HG03039 (cell line): ENCODE results near the gene ACOD1.
A peak's percentile ranks its signal among the peaks of the same experiment; 100 is the strongest.

Experiments
- ATAC-seq: cut with Tn5 transposase; IDR thresholded peaks from one replicate; pipeline ENCODE4 v1.9.1; 2021; ENCODE audit warnings: mild to moderate bottlenecking, moderate library complexity; ENCODE audit not compliant: unreplicated experiment

ACOD1 gene

DNA sequence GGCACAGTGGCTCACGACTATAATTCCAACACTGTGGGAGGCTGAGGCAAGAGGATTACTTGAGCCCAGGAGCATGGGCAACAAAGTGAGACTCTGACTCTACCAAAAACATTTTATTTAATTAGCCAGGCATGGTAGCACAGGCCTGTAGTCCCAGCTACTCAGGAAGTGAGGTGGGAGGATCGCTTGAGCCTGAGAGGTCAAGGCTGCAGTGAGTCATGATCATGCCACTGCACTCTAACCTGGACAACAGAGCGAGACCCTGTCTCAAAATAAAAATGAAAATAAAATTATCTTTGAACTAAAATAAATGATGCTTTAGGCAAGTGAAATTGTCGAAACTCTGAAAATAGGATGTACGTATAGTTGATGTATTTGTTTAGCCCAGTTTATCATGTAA lies 35.4 kb downstream of the ACOD1 start:
- ATAC-seq: no peak

DNA sequence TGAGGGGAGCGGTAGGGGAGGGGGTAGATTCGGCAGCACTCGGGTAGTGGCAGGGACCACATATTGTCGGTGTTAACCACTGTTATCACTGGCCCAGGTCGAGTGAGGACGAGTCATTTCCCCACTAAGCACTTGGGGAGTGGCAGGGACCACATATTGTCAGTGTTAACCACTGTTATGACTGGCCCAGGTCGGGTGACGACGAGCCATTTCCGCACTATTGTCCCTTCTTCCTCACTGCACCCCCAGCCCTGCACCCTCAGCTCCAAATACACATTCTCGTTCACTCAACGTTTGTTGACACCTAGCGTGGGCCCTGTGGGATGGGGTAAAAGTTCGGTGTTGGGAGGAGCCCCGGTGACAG lies 43.1 kb downstream of the ACOD1 start:
- ATAC-seq: peak; percentile 42

DNA sequence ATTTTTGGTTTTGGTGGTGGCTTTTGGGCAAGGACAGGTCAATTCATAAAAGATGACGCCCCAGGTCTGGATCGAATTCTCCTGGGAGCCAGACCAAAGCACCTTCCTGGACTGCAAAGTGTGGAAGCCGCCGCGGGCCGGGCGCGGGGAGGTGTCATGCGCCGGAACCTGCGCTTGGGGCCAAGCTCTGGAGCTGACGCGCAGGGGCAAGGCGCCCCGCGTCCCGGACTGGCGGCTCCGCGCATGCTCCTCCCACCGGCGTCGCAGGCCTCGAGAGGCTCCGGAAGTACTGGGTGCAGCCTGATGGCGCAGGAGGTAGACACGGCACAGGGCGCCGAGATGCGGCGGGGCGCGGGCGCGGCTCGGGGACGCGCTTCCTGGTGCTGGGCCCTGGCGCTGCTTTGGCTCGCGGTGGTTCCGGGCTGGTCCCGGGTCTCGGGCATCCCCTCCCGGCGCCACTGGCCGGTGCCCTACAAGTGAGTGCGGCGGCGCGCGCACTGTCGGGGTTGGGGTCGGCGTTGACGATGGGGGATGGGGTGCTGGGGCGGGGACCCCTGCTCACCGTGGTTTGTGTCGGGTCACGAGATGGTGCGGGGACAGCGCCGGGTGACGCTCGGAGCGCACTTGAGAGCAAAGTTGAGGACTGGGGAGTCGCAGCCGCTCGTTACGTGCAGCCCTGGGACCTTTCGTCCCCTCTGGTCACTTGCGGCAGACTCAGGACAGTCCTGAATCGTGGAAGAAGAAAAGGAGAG lies 43.7 kb downstream of the ACOD1 start, which contains the start of gene CLN5:
Gene CLN5, plus strand, starts transcription at position 286 of the 752 bp plus-strand sequence. Its CDS starts 18 bp downstream, at position 304.
- peak; percentile 94 for ATAC-seq

DNA sequence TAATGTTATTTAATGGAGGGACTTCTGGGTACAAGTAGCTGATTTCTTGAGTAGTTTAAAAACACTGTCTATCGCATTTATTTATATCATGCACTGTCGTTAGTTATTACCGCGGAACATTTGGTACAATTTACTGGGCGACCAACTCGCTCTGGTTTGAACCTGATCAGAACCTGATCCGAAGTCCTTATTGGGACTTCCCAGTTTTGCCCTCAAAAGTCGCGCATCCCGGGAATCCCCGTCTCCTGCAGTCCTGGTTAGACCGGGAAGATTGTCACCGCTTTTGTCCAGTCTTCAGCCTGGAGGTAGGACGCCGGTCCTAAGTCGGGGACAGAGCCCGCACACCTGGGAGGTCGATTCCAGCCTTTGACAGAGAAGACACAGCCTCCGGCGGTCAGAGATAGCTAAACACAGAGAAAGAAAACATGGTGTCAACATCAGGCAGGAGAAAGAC lies 44.3 kb downstream of the ACOD1 start:
- ATAC-seq: no peak

DNA sequence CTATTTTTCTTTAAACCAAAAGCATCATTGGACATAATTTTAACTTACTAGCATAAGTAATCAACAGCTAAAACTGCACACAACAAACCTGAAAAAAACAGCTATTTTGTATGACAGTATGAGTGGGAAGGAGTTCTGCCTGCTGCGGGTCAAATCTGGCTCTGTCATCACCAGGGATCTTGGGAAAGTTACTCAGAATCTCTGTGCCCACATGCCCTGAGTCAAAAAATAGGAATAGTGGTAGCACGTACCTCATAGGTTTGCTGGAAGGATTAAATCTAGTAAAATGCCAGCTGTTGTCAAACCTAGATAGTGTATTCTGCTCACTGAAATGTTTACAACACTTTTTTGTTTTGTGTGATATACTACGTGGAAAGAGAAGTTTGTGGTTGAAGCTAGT lies 44.7 kb downstream of the ACOD1 start:
- no peak for ATAC-seq

DNA sequence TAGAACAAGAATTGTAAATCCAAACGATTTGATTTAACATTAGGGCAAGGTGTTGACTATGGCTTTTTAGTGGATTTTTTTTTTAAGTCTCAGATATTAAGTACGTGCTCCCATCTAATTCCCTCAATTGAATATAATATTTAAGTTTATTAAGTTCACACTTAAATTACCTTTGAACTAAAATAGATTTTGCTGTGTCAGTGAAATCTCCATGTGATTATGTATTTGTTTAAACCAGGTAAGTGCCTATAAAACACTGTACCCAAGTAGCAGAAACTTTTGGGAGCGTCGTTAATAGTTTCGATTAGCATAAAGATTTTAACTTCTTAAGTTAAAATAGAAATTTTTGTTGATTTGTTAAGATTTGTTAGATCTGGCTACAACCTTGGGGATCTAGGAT lies 45.2 kb downstream of the ACOD1 start:
- ATAC-seq: no peak

DNA sequence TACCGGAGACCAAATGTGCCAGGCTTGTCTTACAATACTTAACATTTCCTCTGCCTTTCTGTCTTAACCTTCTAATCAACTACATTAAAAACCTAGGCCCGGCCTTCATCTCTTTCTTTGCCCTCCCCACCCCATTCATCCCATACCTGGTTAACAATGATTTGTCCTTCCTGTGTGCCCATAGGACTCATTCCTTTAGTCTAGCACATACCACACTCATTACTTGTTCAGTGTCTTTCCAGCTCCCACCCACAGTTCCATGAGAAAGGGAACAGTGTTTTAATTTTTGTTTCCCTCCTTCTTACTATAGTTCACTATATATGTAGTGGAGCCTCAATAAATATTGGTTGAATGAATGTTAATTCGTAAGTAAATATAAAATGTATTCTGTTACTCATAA lies 46.0 kb downstream of the ACOD1 start:
- no peak for ATAC-seq

DNA sequence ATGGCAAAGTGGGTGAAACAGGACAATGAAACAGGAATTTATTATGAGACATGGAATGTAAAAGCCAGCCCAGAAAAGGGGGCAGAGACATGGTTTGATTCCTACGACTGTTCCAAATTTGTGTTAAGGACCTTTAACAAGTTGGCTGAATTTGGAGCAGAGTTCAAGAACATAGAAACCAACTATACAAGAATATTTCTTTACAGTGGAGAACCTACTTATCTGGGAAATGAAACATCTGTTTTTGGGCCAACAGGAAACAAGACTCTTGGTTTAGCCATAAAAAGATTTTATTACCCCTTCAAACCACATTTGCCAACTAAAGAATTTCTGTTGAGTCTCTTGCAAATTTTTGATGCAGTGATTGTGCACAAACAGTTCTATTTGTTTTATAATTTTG lies 52.2 kb downstream of the ACOD1 start:
- no peak for ATAC-seq

DNA sequence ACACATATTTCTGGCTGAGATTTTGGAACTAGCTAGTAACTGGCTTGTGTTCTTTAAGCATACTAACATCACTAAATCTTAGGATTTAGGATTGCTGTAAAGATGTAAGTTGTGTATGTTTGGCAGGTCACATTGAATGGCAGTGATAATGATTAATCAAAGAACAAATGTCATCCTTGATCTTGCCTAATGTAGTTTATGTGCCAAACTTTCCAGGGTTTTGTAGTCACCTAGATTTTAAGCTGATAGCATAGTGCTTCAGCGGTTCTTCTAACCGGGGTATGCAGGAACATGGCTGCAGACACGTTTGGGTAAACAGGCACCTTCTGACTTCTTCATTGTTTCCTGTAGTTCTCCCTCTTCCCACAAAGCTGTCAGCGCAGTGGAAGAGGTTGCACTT lies 53.2 kb downstream of the ACOD1 start:
- no peak for ATAC-seq

DNA sequence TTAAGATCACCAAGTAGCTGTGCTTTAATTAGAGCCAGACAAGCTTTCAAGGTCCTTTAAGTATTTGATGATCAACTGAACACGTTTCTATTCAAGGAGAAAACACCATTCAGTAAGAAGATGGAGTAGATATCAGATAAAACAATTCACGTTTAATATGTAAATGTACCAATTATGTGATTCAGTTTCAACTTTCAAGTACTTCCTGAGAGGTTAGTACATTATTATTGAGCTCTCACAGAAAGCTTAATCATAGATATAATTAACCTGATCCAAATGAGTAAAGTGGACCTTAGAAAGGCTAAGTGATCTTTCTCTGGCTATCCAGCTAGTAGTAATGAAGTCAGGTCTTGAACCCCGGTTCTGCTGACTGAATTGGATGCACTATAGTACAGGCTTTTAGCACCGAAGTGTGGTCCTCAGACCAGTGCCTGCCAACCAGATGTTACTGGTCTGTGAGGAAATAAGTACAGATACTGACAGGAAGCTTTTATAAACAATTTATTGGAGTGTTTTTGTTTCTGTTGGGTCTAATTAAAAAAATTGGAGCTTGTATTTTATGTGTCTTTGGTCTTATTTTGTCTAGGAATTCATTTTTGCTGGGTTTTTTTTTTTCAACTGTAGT lies 53.8 kb downstream of the ACOD1 start:
- ATAC-seq: no peak

DNA sequence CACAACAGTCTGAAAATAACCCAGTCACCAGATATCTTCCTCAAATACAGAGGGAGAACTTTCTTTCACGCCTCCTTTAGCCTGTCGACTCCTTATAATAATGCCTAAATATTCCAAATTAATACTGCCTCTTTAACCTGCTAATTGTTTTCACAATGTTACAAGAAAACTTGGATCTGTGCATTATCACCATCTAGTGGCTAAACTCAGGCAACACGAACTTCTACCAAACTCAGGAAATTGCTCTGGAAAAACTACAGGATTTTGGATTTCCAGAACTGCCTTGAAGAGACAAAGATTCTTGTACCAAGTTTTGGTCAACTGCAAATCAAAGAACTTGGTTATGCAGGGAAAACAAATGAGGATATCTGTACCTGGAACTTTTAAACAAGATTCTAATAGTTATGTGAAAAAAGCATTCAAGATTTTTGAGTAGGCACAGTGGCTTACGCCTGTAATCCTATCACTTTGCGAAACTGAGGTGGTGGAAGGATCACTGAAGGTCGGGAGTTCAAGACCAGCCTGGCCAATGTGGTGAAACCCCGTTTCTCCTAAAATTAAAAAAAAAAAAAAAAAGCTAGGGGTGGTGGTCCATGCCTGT lies 54.4 kb downstream of the ACOD1 start:
- ATAC-seq: no peak
